HepG2 (cell line): ENCODE results near the gene ADGRG6. TPM values are rescaled to one million over a fixed set of nuclear protein-coding genes. Genes with fewer than 3 reads are reported as not detected.

ENCODE experiments used
- FOXJ3 ChIP-seq: sonication (generic); formaldehyde crosslinking; IDR thresholded peaks from 2 replicates; pipeline ENCODE4 v1.4.0; 2020; ENCODE audit warnings: missing genetic modification reagents, mild to moderate bottlenecking, borderline replicate concordance
- KAT7 ChIP-seq: IDR thresholded peaks from 2 replicates; pipeline ENCODE4 v1.6.1; 2018; ENCODE audit warnings: borderline replicate concordance, missing compliant biosample characterization
- MEF2D ChIP-seq: sonication (generic); formaldehyde crosslinking; IDR thresholded peaks from 2 replicates; pipeline ENCODE4 v1.5.1; 2020; ENCODE audit warnings: mild to moderate bottlenecking, missing genetic modification reagents
- PHF21A ChIP-seq: sonication (generic); formaldehyde crosslinking; IDR thresholded peaks from 2 replicates; pipeline ENCODE4 v1.5.0; 2020; ENCODE audit warnings: mild to moderate bottlenecking, missing genetic modification reagents
- SP2 ChIP-seq: sonication (generic); formaldehyde crosslinking; IDR thresholded peaks from 2 replicates; pipeline ENCODE4 v1.5.1; 2020; ENCODE audit warnings: mild to moderate bottlenecking, missing genetic modification reagents
- ZBTB8A ChIP-seq: sonication (generic); formaldehyde crosslinking; IDR thresholded peaks from 2 replicates; pipeline ENCODE4 v1.4.0; 2020; ENCODE audit warnings: mild to moderate bottlenecking, low read depth, missing genetic modification reagents, borderline replicate concordance
- ZNF598 ChIP-seq: sonication (generic); formaldehyde crosslinking; IDR thresholded peaks from 2 replicates; pipeline ENCODE4 v1.5.1; 2020; ENCODE audit warnings: mild to moderate bottlenecking, missing genetic modification reagents, borderline replicate concordance
- ZNF672 ChIP-seq: sonication (generic); formaldehyde crosslinking; IDR thresholded peaks from 2 replicates; pipeline ENCODE4 v1.8.1; 2022; ENCODE audit warnings: missing genetic modification reagents
- ZNF709 ChIP-seq: sonication (generic); formaldehyde crosslinking; IDR thresholded peaks from 2 replicates; pipeline ENCODE4 v1.5.0; 2020; ENCODE audit warnings: mild to moderate bottlenecking, missing genetic modification reagents
- ZSCAN22 ChIP-seq: sonication (generic); formaldehyde crosslinking; IDR thresholded peaks from 2 replicates; pipeline ENCODE4 v1.4.0; 2020; ENCODE audit warnings: mild to moderate bottlenecking, missing genetic modification reagents
- polyA plus RNA-seq, 8 experiments: library from polyadenylated mRNA; depleted of rRNA in 3 of 8; stranded (reverse) in 7 of 8; unstranded in 1 of 8; fragments of >200 nt; fragmentation: Illumina TruSeq in 4 of 8; extraction: Trizol in 4 of 8; gene quantifications; 2 replicates each; pipeline versions ENCODE4 v1.2.1 to v1.2.3, GENCODE V29; 2011 to 2016; ENCODE audit warnings: low read depth in 4 of 8, missing spikeins in 1 of 8, mixed read lengths in 1 of 8; ENCODE audit not compliant: insufficient read depth in 1 of 8
- total RNA-seq, 5 experiments: library from RNA; depleted of rRNA; stranded (reverse); fragments of >200 nt; fragmentation: Illumina TruSeq; extraction: Trizol; gene quantifications; 2 replicates each; pipeline ENCODE4 v1.2.3, GENCODE V29; 2016; ENCODE audit warnings: low read depth in 1 of 5
- TF ChIP-seq, protein P1 (sequence below), 2 experiments: sonication (generic) in 1 of 2; formaldehyde crosslinking in 1 of 2; IDR thresholded peaks; 2 replicates each; pipeline versions ENCODE4 v1.4.0 to v1.6.1; 2018 to 2020; ENCODE audit warnings: missing genetic modification reagents in 2 of 2, borderline replicate concordance in 1 of 2, low read depth in 1 of 2, mild to moderate bottlenecking in 1 of 2, missing biosample characterization in 1 of 2
- TF ChIP-seq, protein P2 (sequence below): sonication (generic); formaldehyde crosslinking; IDR thresholded peaks from 2 replicates; pipeline ENCODE4 v1.9.0; 2021; ENCODE audit warnings: mild to moderate bottlenecking, missing genetic modification reagents
- TF ChIP-seq, protein P3 (sequence below): sonication (generic); formaldehyde crosslinking; IDR thresholded peaks from 2 replicates; pipeline ENCODE4 v1.4.0; 2020; ENCODE audit warnings: missing genetic modification reagents, borderline replicate concordance

Gene ADGRG6
- total and polyA plus RNA-seq, 2 of the 13 experiments (the other 11 are each of a cell fraction or from before 2014, with no cell fraction given), result 129 to 249 TPM

DNA sequence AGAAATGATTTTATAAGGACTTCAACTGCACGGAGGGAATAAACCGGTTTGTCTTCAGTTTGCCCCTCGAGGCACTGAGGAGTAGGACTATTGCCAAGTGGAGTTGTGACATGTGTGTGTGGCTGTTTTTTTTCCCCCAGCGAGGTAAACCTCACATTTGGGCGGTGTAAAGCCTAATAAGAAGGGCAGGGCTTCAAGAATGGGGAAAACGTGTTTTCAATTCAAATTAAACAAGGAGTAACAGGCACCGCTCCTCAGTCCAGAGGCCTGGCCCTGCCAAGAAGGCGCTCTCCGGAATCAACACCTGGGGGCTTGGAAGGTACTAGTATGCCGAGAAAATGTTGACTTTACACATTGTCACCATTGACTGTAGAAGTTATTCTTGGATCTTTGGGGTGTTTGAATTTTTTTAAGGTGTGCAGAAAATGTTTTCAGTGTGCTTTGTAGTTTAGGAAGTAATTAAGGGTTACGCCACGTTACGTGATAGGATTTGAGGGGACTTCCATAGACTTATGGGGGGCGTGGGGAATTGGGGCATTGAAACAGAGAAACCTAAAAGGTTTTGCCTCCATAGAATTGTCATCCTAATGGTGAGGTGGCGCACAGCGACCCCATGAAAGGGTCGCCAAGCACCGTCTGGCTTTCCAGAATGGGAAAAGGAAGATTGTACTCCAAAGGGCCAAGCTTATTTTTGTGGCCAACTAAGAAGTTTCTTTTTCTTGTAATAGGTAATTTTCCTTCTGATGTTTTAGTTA is 791 bp downstream of the ADGRG6 start (continued):
- TF ChIP-seq, protein P1, sequence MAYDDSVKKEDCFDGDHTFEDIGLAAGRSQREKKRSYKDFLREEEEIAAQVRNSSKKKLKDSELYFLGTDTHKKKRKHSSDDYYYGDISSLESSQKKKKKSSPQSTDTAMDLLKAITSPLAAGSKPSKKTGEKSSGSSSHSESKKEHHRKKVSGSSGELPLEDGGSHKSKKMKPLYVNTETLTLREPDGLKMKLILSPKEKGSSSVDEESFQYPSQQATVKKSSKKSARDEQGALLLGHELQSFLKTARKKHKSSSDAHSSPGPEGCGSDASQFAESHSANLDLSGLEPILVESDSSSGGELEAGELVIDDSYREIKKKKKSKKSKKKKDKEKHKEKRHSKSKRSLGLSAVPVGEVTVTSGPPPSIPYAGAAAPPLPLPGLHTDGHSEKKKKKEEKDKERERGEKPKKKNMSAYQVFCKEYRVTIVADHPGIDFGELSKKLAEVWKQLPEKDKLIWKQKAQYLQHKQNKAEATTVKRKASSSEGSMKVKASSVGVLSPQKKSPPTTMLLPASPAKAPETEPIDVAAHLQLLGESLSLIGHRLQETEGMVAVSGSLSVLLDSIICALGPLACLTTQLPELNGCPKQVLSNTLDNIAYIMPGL (CRISPR knock-in tag; IDR thresholded peaks at IDR 0.05; ENCODE audit: borderline replicate concordance in 1 of 2, low read depth in 1 of 2), result peak; percentile 30 to 62; a peak in 1 of 4 replicates
- TF ChIP-seq KAT7 (CRISPR knock-in tag) (peak; percentile 23; the same call in 1 of the 2 replicates), SP2 (CRISPR knock-in tag) (no peak), MEF2D (CRISPR knock-in tag) (no peak), ZNF709 (CRISPR knock-in tag) (no peak), ZSCAN22 (CRISPR knock-in tag) (0 out of 2 replicates have a peak, but pooled peaks have one; percentile 59), PHF21A (CRISPR knock-in tag) (0 out of 2 replicates have a peak, but pooled peaks have one; percentile 16), ZNF598 (0 out of 2 replicates have a peak, but pooled peaks have one; percentile 9), ZNF672 (CRISPR knock-in tag) (no peak), FOXJ3 (CRISPR knock-in tag) (0 out of 2 replicates have a peak, but pooled peaks have one; percentile 14), ZBTB8A (CRISPR knock-in tag) (peak; percentile 86)
- TF ChIP-seq, protein P2, sequence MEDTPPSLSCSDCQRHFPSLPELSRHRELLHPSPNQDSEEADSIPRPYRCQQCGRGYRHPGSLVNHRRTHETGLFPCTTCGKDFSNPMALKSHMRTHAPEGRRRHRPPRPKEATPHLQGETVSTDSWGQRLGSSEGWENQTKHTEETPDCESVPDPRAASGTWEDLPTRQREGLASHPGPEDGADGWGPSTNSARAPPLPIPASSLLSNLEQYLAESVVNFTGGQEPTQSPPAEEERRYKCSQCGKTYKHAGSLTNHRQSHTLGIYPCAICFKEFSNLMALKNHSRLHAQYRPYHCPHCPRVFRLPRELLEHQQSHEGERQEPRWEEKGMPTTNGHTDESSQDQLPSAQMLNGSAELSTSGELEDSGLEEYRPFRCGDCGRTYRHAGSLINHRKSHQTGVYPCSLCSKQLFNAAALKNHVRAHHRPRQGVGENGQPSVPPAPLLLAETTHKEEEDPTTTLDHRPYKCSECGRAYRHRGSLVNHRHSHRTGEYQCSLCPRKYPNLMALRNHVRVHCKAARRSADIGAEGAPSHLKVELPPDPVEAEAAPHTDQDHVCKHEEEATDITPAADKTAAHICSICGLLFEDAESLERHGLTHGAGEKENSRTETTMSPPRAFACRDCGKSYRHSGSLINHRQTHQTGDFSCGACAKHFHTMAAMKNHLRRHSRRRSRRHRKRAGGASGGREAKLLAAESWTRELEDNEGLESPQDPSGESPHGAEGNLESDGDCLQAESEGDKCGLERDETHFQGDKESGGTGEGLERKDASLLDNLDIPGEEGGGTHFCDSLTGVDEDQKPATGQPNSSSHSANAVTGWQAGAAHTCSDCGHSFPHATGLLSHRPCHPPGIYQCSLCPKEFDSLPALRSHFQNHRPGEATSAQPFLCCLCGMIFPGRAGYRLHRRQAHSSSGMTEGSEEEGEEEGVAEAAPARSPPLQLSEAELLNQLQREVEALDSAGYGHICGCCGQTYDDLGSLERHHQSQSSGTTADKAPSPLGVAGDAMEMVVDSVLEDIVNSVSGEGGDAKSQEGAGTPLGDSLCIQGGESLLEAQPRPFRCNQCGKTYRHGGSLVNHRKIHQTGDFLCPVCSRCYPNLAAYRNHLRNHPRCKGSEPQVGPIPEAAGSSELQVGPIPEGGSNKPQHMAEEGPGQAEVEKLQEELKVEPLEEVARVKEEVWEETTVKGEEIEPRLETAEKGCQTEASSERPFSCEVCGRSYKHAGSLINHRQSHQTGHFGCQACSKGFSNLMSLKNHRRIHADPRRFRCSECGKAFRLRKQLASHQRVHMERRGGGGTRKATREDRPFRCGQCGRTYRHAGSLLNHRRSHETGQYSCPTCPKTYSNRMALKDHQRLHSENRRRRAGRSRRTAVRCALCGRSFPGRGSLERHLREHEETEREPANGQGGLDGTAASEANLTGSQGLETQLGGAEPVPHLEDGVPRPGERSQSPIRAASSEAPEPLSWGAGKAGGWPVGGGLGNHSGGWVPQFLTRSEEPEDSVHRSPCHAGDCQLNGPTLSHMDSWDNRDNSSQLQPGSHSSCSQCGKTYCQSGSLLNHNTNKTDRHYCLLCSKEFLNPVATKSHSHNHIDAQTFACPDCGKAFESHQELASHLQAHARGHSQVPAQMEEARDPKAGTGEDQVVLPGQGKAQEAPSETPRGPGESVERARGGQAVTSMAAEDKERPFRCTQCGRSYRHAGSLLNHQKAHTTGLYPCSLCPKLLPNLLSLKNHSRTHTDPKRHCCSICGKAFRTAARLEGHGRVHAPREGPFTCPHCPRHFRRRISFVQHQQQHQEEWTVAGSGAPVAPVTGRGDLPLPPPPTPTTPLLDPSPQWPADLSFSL (CRISPR knock-in tag), result no peak
- TF ChIP-seq, protein P3, sequence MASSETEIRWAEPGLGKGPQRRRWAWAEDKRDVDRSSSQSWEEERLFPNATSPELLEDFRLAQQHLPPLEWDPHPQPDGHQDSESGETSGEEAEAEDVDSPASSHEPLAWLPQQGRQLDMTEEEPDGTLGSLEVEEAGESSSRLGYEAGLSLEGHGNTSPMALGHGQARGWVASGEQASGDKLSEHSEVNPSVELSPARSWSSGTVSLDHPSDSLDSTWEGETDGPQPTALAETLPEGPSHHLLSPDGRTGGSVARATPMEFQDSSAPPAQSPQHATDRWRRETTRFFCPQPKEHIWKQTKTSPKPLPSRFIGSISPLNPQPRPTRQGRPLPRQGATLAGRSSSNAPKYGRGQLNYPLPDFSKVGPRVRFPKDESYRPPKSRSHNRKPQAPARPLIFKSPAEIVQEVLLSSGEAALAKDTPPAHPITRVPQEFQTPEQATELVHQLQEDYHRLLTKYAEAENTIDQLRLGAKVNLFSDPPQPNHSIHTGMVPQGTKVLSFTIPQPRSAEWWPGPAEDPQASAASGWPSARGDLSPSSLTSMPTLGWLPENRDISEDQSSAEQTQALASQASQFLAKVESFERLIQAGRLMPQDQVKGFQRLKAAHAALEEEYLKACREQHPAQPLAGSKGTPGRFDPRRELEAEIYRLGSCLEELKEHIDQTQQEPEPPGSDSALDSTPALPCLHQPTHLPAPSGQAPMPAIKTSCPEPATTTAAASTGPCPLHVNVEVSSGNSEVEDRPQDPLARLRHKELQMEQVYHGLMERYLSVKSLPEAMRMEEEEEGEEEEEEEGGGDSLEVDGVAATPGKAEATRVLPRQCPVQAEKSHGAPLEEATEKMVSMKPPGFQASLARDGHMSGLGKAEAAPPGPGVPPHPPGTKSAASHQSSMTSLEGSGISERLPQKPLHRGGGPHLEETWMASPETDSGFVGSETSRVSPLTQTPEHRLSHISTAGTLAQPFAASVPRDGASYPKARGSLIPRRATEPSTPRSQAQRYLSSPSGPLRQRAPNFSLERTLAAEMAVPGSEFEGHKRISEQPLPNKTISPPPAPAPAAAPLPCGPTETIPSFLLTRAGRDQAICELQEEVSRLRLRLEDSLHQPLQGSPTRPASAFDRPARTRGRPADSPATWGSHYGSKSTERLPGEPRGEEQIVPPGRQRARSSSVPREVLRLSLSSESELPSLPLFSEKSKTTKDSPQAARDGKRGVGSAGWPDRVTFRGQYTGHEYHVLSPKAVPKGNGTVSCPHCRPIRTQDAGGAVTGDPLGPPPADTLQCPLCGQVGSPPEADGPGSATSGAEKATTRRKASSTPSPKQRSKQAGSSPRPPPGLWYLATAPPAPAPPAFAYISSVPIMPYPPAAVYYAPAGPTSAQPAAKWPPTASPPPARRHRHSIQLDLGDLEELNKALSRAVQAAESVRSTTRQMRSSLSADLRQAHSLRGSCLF (CRISPR knock-in tag), result peak; percentile 15; the same call in 1 of the 2 replicates
